Measurements from ENCODE around the gene HGD. TPM values are rescaled to one million over a fixed set of nuclear protein-coding genes. Genes with fewer than 3 reads are reported as not detected.

Gene HGD
- polyA plus RNA-seq, 1 donor (not counting 4 experiments of a cell fraction or from before 2014, with no cell fraction given) = not detected

- H3K27me3 ChIP-seq (ENCODE audit: control insufficient read depth, extremely low read depth, insufficient read depth, low read length) = no peaks in the 10 kb centered on the region
- no peak overlapping the region for H3K9ac ChIP-seq (ENCODE audit: control insufficient read depth, extremely low read depth, insufficient read depth, low read length)
- no peak overlapping the region for H3K27ac ChIP-seq (ENCODE audit: control insufficient read depth, insufficient read depth, low read length)
- no peak overlapping the region for H3K4me2 ChIP-seq (ENCODE audit: control insufficient read depth, extremely low read depth, insufficient read depth, low read depth, low read length)
- dilution Hi-C loops (cut with MboI; ENCODE audit: extremely low pct_ligation_motif_present, low sequenced_read_pairs) = no loop called here
- H3K4me3 ChIP-seq (ENCODE audit: control insufficient read depth in 2 of 3, extremely low read depth in 1 of 3, insufficient read depth in 2 of 3, low read depth in 1 of 3, low read length in 3 of 3) = no peak overlapping the region
- no peaks in the 10 kb centered on the region for H3K79me2 ChIP-seq (ENCODE audit: control insufficient read depth, insufficient read depth, low read length)
- H3K9me3 ChIP-seq (ENCODE audit: control insufficient read depth, low read depth, low read length) = no peaks in the 10 kb centered on the region
- DNase-seq (ENCODE audit: low read depth, low spot score) (no peak), FAIRE-seq (no peak)
- no peaks in the 10 kb centered on the region for H3K9me1 ChIP-seq (ENCODE audit: control insufficient read depth, extremely low read depth, insufficient read depth, low read length)
- TF ChIP-seq CTCF (optimal IDR thresholded peaks at IDR 0.05 in 1 of 3, IDR thresholded peaks at IDR 0.05 in 1 of 3, conservative IDR thresholded peaks at IDR 0.05 in 1 of 3; ENCODE audit: extremely low read depth in 1 of 3, insufficient read depth in 2 of 3, low read length in 3 of 3) = no peak
- no peak for TF ChIP-seq EZH2 (IDR thresholded peaks at IDR 0.05; ENCODE audit: low read length)
- no peak overlapping the region for H2AFZ ChIP-seq (ENCODE audit: control insufficient read depth, low read length)
- H3K4me1 ChIP-seq (ENCODE audit: control insufficient read depth, extremely low read depth, insufficient read depth, low read length) = peaks cover 9% of the 10 kb centered on the region
- H3K36me3 ChIP-seq (ENCODE audit: control insufficient read depth in 2 of 2, extremely low read depth in 1 of 2, insufficient read depth in 2 of 2, low read length in 2 of 2) = no peaks in the 10 kb centered on the region
- H4K20me1 ChIP-seq (ENCODE audit: control insufficient read depth, extremely low read depth, insufficient read depth, low read length) = no peaks in the 10 kb centered on the region
Measured at GRCh38 chr3:120680193-120680894, 1.7 kb downstream of the HGD start.

- no peak overlapping the region for H3K27ac ChIP-seq (ENCODE audit: control insufficient read depth, insufficient read depth, low read length)
- dilution Hi-C loops (cut with MboI; ENCODE audit: extremely low pct_ligation_motif_present, low sequenced_read_pairs) = no loop called here
- no peak for TF ChIP-seq EZH2 (IDR thresholded peaks at IDR 0.05; ENCODE audit: low read length)
- TF ChIP-seq CTCF (optimal IDR thresholded peaks at IDR 0.05 in 1 of 3, IDR thresholded peaks at IDR 0.05 in 1 of 3, conservative IDR thresholded peaks at IDR 0.05 in 1 of 3; ENCODE audit: extremely low read depth in 1 of 3, insufficient read depth in 2 of 3, low read length in 3 of 3) = no peak
Measured at GRCh38 chr3:120678984-120679383, 3.1 kb downstream of the HGD start.

More at GRCh38 chr3:120678984-120679383, 3.1 kb downstream of the HGD start:
- no peak for DNase-seq (ENCODE audit: low read depth, low spot score)
- no peaks in the 10 kb centered on the region for H4K20me1 ChIP-seq (ENCODE audit: control insufficient read depth, extremely low read depth, insufficient read depth, low read length)
- H3K4me1 ChIP-seq (ENCODE audit: control insufficient read depth, extremely low read depth, insufficient read depth, low read length) = peaks cover 9% of the 10 kb centered on the region
- peak overlapping the region; percentile 56 for H3K4me2 ChIP-seq (ENCODE audit: control insufficient read depth, extremely low read depth, insufficient read depth, low read depth, low read length)
- no peaks in the 10 kb centered on the region for H3K9me3 ChIP-seq (ENCODE audit: control insufficient read depth, low read depth, low read length)
- H3K9ac ChIP-seq (ENCODE audit: control insufficient read depth, extremely low read depth, insufficient read depth, low read length) = no peak overlapping the region
- H3K36me3 ChIP-seq (ENCODE audit: control insufficient read depth in 2 of 2, extremely low read depth in 1 of 2, insufficient read depth in 2 of 2, low read length in 2 of 2) = no peaks in the 10 kb centered on the region
- H3K9me1 ChIP-seq (ENCODE audit: control insufficient read depth, extremely low read depth, insufficient read depth, low read length) = no peaks in the 10 kb centered on the region
- peak overlapping the region in 1 of 3 experiments; percentile 11 for H3K4me3 ChIP-seq (ENCODE audit: control insufficient read depth in 2 of 3, extremely low read depth in 1 of 3, insufficient read depth in 2 of 3, low read depth in 1 of 3, low read length in 3 of 3)
- no peak overlapping the region for H2AFZ ChIP-seq (ENCODE audit: control insufficient read depth, low read length)
- H3K27me3 ChIP-seq (ENCODE audit: control insufficient read depth, extremely low read depth, insufficient read depth, low read length) = no peaks in the 10 kb centered on the region
- FAIRE-seq = no peak
- no peaks in the 10 kb centered on the region for H3K79me2 ChIP-seq (ENCODE audit: control insufficient read depth, insufficient read depth, low read length)
